Duodenal mucosa (tissue), 2 donors: ENCODE data around the gene GINS1.
A peak's percentile ranks its signal among the peaks of the same experiment; 100 is the strongest.

Experiments used
- H3K27ac ChIP-seq: one replicate; pipeline ENCODE4 v1.7.0; 2013; ENCODE audit warnings: low read depth, low read length
- H3K27me3 ChIP-seq, 2 donors: one replicate each; pipeline ENCODE4 v1.7.0; 2013; ENCODE audit warnings: low read length in 2 of 2, control low read depth in 1 of 2; ENCODE audit not compliant: insufficient read depth in 2 of 2, control insufficient read depth in 1 of 2
- H3K36me3 ChIP-seq, 2 donors: one replicate each; pipeline ENCODE4 v1.7.0; 2013; ENCODE audit warnings: low read length in 2 of 2, control low read depth in 1 of 2; ENCODE audit not compliant: insufficient read depth in 2 of 2, control insufficient read depth in 1 of 2
- H3K4me1 ChIP-seq, 2 donors: one replicate each; pipeline ENCODE4 v1.7.0; 2013; ENCODE audit warnings: low read length in 2 of 2, control low read depth in 1 of 2; ENCODE audit not compliant: insufficient read depth in 2 of 2, control insufficient read depth in 1 of 2
- H3K4me3 ChIP-seq, 2 donors: one replicate each; pipeline ENCODE4 v1.7.0; 2013; ENCODE audit warnings: low read length in 2 of 2, low read depth in 1 of 2
- H3K9ac ChIP-seq, 2 donors: one replicate each; pipeline ENCODE4 v1.7.0; 2013; ENCODE audit warnings: low read length in 2 of 2, low read depth in 1 of 2
- H3K9me3 ChIP-seq, 2 donors: one replicate each; pipeline ENCODE4 v1.7.0; 2013; ENCODE audit warnings: low read length in 2 of 2, control low read depth in 1 of 2; ENCODE audit not compliant: control insufficient read depth in 1 of 2

GINS1 gene

DNA sequence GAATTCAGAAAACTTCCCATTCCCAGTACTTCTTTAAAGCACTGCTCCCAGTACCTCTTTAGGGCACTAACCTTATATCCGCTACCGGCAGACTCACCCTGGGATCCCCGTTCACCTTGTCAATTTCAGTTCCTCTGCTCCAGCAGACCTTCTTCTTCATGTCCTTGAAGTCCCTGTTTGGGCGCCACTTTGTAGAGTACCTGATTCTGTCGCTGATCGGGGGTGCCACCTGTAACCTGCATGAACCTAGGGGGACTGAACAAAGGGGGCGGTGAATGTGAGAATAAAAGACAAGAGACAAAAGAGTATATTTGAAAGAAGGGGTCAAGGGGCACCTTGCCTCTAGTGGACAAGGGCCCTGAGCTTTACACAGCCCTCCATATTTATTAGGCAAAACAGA is 4.9 kb upstream of the GINS1 start:
- Histone ChIP-seq H3K9me3 (peaks cover 10 to 22% of the 10 kb centered on the region in 2 donors), H3K4me3 (no peak overlapping the region), H3K9ac (no peak overlapping the region), H3K36me3 (no peaks in the 10 kb centered on the region), H3K27me3 (no peaks in the 10 kb centered on the region), H3K4me1 (peaks cover 0 to 11% of the 10 kb centered on the region in 2 donors), H3K27ac (no peak overlapping the region)

DNA sequence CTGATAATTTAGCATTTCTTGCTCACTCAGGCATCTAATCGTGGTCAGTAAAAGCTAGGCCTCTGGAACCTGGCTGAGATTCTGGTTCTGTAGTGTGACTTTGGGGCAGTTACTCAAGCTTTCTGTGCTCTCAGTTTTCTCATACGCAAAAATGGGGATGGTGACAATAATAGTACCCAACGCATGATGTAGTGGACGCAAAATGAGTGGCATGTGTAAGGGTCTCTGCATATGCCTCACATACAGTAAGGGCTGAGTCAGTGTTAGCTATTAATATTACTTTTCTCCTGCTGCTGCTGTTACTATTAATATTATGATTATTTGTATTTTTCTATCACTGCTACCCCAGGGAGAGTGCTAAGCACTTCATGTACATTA is 686 bp downstream of the GINS1 start:
- Histone ChIP-seq H3K9ac (peak overlapping the region; percentile 59 to 80), H3K4me1 (peaks cover 12 to 15% of the 10 kb centered on the region in 2 donors), H3K36me3 (no peaks in the 10 kb centered on the region), H3K27ac (no peak overlapping the region), H3K27me3 (no peaks in the 10 kb centered on the region), H3K9me3 (peaks cover 2 to 9% of the 10 kb centered on the region in 2 donors), H3K4me3 (peak overlapping the region; percentile 82 to 90)

DNA sequence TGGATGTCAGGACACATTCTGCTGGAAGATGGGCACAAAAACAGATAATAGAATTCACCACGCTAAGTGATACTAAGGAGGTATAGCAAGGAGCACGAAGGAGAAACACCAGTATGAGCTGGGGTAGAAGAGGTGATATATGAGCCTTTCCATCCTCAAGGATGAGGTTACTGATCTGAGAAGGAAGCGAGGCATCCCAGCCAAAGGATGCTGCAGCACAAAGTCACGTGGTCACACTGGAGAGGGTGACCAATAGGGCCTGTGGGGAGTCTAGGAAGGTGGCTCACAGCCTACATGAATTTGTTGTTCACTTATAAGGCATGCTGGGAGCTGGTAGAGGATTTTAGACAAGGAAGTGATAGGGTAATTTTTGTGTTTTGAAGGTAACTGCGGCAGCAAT is 1.4 kb downstream of the GINS1 start:
- no peaks in the 10 kb centered on the region for H3K27me3 ChIP-seq
- no peaks in the 10 kb centered on the region for H3K36me3 ChIP-seq
- peaks cover 0 to 2% of the 10 kb centered on the region in 2 donors for H3K9me3 ChIP-seq
- H3K9ac ChIP-seq, result peak overlapping the region in 1 of 2 donors; percentile 0
- H3K27ac ChIP-seq, result no peak overlapping the region
- peaks cover 12 to 15% of the 10 kb centered on the region in 2 donors for H3K4me1 ChIP-seq
- no peak overlapping the region for H3K4me3 ChIP-seq

DNA sequence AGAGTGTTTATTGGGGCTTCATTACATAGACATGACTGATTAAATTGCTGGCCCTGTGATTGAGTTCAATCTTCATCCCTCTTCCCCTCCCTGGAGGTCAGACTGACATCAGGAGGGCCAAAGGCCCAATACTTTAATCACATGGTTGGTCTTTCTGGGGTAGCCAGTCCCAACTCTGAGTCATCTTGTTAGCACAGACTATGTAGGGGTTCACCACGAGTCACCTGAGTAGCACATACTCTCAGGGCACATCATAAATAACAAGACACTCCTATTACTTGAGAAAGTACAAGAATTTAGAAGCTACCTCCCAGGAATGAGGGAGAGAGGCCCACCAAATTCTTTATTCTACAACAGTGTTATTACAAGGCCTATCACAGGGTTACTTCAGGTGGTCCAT is 11.3 kb downstream of the GINS1 start:
- H3K9ac ChIP-seq, result no peak overlapping the region
- no peaks in the 10 kb centered on the region for H3K9me3 ChIP-seq
- H3K27ac ChIP-seq, result no peak overlapping the region
- no peak overlapping the region for H3K4me3 ChIP-seq
- H3K36me3 ChIP-seq, result peaks cover 0 to 4% of the 10 kb centered on the region in 2 donors
- H3K27me3 ChIP-seq, result no peaks in the 10 kb centered on the region
- H3K4me1 ChIP-seq, result no peaks in the 10 kb centered on the region

DNA sequence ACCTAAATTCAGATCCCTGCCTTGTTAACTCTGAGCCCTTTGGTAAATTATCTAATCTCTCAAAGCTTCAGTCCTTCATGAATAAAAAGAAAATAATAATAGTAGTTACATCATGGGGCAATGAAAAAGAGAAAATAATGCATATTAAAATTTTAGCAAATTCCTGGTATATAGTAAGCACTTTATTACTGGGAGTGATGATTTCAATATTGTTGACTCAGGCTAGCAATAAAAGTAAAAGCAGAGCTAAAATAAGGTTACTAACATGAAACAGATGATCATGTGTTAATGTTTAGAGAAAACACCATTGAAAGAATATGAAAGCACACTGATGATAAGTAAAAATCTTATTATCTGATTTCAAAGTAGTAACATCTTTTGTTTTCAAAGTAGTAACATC is 13.6 kb downstream of the GINS1 start:
- H3K9me3 ChIP-seq, result no peaks in the 10 kb centered on the region
- H3K27me3 ChIP-seq, result no peaks in the 10 kb centered on the region
- H3K27ac ChIP-seq, result no peak overlapping the region
- no peaks in the 10 kb centered on the region for H3K4me1 ChIP-seq
- H3K36me3 ChIP-seq, result peaks cover 0 to 4% of the 10 kb centered on the region in 2 donors
- H3K9ac ChIP-seq, result no peak overlapping the region
- no peak overlapping the region for H3K4me3 ChIP-seq

DNA sequence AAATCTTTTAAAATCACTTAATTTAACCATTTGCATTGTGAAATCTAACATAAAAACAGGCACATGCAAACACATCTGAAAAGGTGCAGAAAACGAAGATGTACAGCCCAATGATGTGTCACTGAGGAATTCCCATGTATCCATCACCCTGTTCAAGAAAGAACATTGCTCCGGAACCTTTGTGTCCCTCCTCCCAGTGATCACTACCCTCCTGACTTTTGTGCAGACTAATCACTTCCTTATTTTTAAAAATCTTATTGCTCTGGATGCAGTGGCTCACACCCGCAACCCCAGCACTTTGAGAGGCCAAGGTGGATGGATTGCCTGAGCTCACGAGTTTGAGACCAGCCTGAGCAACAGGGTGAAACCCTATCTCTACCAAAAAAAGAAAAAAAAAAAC is 14.6 kb downstream of the GINS1 start:
- no peaks in the 10 kb centered on the region for H3K4me1 ChIP-seq
- no peaks in the 10 kb centered on the region for H3K9me3 ChIP-seq
- no peak overlapping the region for H3K9ac ChIP-seq
- peaks cover 0 to 8% of the 10 kb centered on the region in 2 donors for H3K36me3 ChIP-seq
- no peaks in the 10 kb centered on the region for H3K27me3 ChIP-seq
- no peak overlapping the region for H3K4me3 ChIP-seq
- no peak overlapping the region for H3K27ac ChIP-seq

DNA sequence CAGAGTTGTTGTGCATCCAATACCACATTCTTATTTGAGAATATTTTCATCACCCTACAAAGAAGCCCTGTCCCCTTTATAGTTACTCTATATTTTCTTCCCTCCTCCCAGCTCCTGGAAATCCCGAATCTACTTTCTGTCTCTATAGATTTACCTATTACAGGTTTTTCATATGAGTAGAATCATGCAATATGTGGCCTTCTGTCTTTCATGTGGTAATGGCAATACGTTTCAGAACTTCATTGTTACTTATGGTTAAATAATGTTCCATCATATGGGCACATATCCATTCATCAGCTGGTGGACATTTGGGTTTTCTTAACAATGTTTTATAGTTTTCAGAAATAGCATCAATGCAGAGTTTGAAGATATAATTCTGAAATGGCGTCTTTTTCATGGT is 17.1 kb downstream of the GINS1 start:
- no peak overlapping the region for H3K9ac ChIP-seq
- H3K27me3 ChIP-seq, result no peaks in the 10 kb centered on the region
- peaks cover 0 to 6% of the 10 kb centered on the region in 2 donors for H3K36me3 ChIP-seq
- H3K4me3 ChIP-seq, result no peak overlapping the region
- no peaks in the 10 kb centered on the region for H3K9me3 ChIP-seq
- H3K27ac ChIP-seq, result no peak overlapping the region
- H3K4me1 ChIP-seq, result no peaks in the 10 kb centered on the region

DNA sequence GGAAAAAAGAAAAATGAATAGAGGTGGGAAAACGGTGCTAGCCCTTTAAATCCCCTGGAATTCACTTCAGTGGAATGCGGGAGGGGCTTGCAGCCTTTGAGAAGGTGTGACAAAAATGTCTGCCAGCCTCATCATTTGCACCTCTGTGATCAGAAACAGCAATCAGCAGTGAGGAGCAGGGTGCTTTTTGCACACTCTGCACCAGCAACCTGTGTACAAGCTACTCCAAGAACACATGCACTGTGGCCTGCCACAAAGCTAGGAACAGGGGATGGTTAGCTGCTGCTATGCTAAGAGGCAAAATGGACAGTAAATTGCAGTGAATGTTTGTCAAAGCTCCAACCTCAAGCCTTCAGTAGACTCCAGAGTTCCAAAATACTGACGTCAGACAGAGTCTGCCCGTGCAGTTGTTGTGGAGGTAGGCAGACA is 29.7 kb downstream of the GINS1 start:
- Histone ChIP-seq H3K9me3 (no peaks in the 10 kb centered on the region), H3K27ac (no peak overlapping the region), H3K9ac (no peak overlapping the region), H3K36me3 (peaks cover 0 to 3% of the 10 kb centered on the region in 2 donors), H3K27me3 (no peaks in the 10 kb centered on the region), H3K4me3 (no peak overlapping the region), H3K4me1 (no peaks in the 10 kb centered on the region)

DNA sequence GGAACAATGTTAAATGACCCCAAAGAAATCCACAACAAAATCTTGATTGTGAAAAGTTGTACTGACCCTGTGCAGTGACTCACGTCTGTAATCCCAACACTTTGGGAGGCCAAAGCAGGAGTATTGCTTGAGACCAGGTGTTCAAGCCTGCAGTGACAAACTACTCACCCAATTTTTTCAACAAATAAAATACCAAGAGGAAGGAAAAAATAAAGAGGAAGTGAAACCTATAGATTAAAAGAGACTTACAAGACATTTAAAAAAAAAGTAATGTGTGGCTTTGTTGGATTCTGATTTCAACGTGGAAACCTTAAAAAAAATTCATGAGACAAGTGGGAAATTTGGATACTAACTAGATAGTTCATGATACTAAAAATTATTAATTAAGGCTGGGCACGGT is 31.9 kb downstream of the GINS1 start:
- Histone ChIP-seq H3K9me3 (no peaks in the 10 kb centered on the region), H3K9ac (no peak overlapping the region)

DNA sequence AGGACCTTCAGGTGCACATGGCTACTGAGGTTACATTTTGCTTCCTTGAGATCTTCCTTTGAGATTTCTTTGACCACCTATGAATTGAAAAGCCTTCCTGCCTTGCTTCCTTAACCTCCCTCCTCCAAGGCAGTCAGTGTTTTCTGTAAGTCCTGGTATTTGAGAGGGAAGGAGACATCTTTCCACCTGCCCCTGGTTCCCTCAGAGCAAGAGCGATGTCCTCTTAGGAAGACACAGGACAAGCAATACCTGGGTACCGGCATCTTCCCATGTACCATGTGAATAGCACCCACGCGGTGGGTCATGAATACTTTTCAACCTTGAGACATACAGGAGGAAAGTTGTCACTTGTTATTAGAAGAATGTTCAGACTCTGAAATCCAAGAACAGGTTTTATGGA is 37.1 kb downstream of the GINS1 start:
- H3K27me3 ChIP-seq, result no peaks in the 10 kb centered on the region
- H3K27ac ChIP-seq, result no peak overlapping the region
- H3K4me1 ChIP-seq, result no peaks in the 10 kb centered on the region
- peaks cover 0 to 11% of the 10 kb centered on the region in 2 donors for H3K36me3 ChIP-seq
- no peak overlapping the region for H3K4me3 ChIP-seq
- no peaks in the 10 kb centered on the region for H3K9me3 ChIP-seq
- no peak overlapping the region for H3K9ac ChIP-seq

More for the DNA sequence above, 31.9 kb downstream of the GINS1 start:
- Histone ChIP-seq H3K4me1 (no peaks in the 10 kb centered on the region), H3K36me3 (peaks cover 0 to 3% of the 10 kb centered on the region in 2 donors), H3K27me3 (no peaks in the 10 kb centered on the region), H3K27ac (no peak overlapping the region), H3K4me3 (no peak overlapping the region)

DNA sequence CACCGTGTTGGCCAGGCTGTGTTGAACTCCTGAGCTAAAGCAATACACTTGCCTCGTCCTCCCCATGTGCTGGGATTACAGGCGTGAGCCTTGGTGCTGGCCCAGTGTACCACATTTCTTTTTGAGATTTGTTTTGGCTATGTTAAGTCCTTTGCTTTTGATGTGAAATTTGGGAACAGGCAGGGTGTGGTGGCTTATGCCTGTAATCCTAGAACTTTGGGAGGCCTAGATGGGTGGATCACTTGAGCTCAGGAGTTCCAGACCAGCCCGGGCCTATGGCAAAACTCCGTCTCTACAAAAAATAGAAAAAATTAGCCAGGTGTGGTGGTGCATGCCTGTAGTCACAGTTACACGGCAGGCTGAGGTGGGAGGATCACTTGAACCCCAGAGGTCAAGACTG is 40.2 kb downstream of the GINS1 start:
- Histone ChIP-seq H3K9me3 (no peaks in the 10 kb centered on the region), H3K36me3 (peaks cover 0 to 14% of the 10 kb centered on the region in 2 donors), H3K4me3 (no peak overlapping the region), H3K4me1 (no peaks in the 10 kb centered on the region), H3K27me3 (no peaks in the 10 kb centered on the region), H3K27ac (no peak overlapping the region), H3K9ac (no peak overlapping the region)
